Suppressor macrophage treated with lipopolysaccharide for 1 hour (primary cell): ENCODE measurements around the gene OPTN.
"Not testable (repeated sequence)": the region's sequence is repeated elsewhere in the genome, so short reads cannot be mapped to it uniquely, and the experiment has no call there.

Experiments used
- DNase-seq, 3 donors: peaks; one replicate each; pipeline ENCODE4 v3.0.0-alpha.2; 2020 to 2022

The OPTN gene

GRCh38 chr10:13099666-13100348 lies at the start of gene OPTN:
TSS of gene OPTN (plus strand) at chr10:13100163. CDS start at chr10:13109123, 8,960 bp downstream.
- DNase-seq: peak; percentile 80 to 94 (median 81)

GRCh38 chr10:13051126-13051694 lies 48.8 kb upstream of the OPTN start:
- DNase-seq: no peak

- DNase-seq: not testable (repeated sequence)
Observed at GRCh38 chr10:13053208-13053607, 46.8 kb upstream of the OPTN start.

DNA sequence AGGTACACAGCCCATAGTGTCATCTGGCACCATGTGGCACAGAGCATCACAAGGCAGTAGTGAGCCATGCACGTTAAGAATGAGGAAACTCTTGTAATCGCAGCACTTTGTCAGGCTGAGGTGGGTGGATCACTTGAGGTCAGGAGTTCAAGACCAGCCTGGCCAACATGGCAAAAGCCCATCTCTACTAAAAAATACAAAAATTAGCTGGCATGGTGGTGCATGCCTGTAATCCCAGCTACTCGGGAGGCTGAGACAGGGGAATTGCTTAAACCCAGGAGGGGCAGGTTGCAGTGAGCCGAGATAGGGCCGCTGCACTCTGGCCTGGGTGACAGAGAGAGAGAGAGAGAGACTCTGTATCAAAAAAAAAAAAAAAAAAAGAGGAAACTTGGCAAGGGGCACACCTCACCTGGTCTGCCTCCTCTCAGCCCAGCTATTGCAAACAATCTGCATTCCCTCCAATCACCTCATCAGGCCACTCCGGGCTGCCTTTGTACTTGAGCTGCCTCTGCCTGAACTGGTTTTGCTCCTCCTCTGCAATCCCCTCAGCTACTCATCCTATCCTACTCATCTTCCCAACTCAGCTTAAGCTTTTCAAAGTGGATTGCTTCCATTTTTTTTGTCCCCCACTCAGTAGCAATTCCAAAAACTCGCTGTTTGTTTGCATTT lies 46.0 kb upstream of the OPTN start:
- no peak for DNase-seq

GRCh38 chr10:13054844-13055243 lies 45.1 kb upstream of the OPTN start:
- peak in 1 of 3 donors; percentile 3 for DNase-seq

DNA sequence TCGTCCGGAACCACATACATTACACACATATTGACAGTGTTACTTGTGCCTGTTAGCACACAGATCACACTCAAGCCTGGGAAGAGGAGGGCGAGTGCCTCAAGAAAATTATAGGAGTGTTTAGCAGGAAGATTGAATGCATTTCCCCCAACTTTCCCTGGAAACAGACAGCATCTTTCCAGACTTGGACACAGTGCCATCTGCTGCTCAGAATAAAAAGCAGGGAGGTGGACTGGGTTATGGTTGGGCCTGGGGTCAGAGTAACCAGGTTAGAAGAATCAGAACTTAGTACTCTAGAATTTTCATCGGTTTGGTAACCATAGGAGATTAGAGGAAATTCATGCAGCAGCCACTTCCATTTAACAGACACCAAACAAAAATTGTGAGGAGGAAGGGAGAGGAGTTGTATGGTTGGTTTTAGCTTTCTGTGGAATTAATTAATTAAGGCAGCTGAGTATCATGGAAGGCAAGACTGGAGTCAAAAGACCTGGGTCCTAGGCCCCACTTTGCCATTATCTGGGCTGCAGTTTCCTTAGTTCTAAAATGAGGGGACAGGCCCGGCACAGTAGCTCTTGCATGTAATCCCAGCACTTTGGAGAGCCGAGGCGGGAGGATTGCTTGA lies 43.4 kb upstream of the OPTN start:
- DNase-seq: no peak

GRCh38 chr10:13062803-13063202 lies 37.2 kb upstream of the OPTN start:
- no peak for DNase-seq

- DNase-seq: no peak
Observed at GRCh38 chr10:13066527-13066926, 33.4 kb upstream of the OPTN start.

DNA sequence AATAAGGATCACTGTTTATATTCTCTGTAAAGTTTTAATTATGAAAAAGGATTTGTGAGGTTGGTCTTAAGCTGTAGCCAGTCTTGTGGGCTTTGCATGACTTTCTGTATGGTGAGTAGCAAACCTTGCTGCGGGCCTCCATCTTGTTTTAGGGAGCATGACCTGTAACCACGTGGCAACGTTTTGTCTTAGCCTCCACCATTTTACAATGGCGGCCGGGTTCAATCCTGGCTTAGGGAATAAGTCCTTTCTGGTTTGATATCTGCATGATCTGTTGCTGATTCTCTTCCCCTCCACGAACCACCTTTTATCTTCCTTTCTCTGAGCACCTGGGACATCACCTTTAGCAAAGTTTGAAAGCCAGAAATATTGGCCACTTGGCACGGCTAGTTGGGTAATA lies 32.5 kb upstream of the OPTN start:
- no peak for DNase-seq

DNA sequence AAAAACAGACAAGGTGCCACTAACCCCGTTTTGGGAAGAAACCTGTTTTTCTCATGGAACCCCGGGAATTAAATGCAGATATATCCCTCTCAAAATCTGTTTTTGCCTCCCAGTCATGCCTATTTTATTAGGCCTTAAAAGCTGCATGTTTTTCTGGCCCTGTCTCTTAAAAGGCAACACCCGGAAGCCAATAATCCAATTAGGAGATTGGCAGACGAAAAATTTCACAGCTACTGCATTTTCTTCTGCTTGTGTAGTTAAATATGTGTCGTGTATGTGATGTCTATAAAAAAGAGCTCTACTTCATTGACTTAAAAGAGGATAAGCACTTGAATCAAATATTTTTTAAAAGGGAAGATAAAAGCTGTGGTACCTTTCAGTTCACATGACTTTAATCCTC lies 31.9 kb upstream of the OPTN start:
- no peak for DNase-seq

- no peak for DNase-seq
Observed at GRCh38 chr10:13068484-13068883, 31.5 kb upstream of the OPTN start.

GRCh38 chr10:13072339-13072738 lies 27.6 kb upstream of the OPTN start:
- no peak for DNase-seq

DNA sequence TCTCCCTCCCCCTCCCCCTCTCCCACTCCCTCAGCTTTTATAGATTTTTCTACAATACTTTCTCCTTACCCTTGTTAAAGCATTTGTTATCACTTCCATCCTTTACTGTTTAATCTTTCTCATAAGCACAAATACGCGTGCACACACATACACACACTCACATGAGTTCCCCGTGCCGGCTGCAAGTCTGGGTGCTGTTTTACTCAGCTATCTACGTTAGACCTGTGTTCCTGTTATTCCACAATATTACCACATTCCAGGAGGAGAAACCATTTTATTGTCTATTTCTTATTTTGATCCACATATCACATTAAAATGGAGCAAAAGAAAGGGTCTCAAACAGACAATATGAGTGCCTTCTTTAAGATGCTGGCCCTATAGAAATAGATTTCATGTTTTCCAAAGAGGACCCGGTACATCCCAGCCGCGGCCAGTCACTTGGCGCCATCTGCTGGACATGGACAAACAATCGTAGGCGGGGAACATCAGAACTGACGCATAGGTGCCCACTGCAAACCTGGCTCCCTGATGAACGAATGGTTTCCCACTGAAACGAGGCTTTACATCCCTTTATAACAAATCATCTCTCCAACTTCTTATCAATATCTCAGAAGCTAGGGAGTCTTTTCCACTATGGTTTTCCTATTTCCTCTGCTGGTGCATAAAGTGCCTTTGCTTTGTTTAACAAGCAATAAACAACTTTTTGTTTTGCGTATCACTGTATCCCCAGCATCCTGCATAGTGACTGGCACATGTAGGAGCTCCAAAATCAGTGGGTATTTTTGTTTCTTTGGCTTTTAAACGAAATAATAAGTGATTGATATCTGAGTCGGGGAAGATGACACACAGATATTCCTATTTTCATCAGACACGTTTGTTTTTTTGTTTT lies 25.2 kb upstream of the OPTN start:
- peak; percentile 71 to 83 (median 81) for DNase-seq

- no peak for DNase-seq
Observed at GRCh38 chr10:13078912-13079775, 20.8 kb upstream of the OPTN start.

GRCh38 chr10:13079776-13080050 lies 20.2 kb upstream of the OPTN start:
- DNase-seq: no peak

GRCh38 chr10:13080643-13081042 lies 19.3 kb upstream of the OPTN start:
- DNase-seq: no peak

DNA sequence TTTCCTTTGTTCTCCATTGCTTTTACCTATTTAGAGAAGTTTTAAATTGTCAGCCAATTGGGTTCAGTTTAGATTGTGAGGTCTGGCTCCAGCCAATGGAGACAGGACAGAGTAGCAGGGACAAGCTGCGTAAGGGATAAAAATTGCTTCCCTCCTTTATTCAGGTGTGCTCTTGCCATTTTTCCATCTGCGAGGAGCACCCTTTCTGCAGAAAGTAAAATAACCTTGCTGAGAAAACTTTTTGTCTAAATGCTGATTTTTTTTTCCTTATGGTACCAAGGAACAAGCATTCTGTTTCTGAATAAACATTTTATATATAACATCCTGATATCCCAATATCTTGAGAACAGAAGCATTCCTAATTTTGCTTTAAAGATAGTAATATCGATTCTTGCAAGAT lies 16.3 kb upstream of the OPTN start:
- DNase-seq: not testable (repeated sequence)

GRCh38 chr10:13086056-13086455 lies 13.9 kb upstream of the OPTN start:
- no peak for DNase-seq

DNA sequence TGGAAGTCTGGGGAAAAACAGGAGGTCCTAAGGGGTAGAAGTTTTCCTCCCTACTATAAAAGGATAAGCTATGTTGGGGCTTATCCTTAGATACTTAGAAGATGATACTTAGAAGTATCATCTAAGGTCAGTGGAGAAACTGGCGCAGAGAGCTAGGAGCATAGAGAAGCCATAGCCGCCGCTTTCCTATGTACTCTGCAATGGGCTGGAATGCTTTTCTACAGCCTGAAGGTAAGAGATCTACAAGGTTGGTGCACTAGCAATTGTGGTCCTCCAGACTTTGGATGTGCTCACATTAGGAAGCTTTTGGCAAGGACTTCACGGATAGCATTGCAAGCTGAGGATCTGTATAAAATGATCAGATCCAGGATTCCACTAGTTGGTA lies 12.4 kb upstream of the OPTN start:
- DNase-seq: no peak

DNA sequence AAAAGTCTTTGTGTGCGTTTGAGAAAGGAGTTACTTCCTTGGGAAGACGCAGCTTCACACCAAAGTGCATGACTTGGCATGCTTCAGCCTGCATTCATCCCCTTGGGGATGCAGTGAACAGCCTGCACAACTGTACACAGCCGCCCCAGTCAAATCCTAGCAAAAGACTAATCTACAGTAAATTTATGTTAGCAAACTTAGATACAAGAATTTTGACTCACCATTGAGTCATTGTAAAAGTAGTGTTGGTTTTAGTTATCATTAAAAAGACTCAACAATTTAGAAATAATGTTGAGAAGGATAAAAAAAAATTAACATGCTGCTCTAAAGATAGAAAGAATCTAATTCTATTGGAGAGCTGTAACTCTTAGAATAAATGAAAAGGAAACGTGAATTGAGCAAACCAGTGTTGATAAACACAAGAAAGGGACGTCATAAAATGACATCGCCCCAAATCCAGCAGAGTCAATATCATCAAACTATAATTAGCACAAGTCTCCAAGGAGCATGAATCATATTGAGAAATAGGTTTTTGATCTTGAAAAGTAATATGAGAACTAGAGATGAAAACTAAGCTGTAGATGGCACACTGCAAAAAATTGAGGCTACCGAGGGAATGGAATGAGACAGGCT lies 11.9 kb upstream of the OPTN start:
- peak in 1 of 3 donors; percentile 10 for DNase-seq

- no peak for DNase-seq
Observed at GRCh38 chr10:13089345-13089744, 10.6 kb upstream of the OPTN start.

- DNase-seq: no peak
Observed at GRCh38 chr10:13090289-13090688, 9.7 kb upstream of the OPTN start.
